Activated naive CD8-positive, alpha-beta T cell treated with anti-CD3 and anti-CD28 coated beads, Interleukin-2, amount 10 ng/mL, durations not matched to agents 7 days and 5 days (primary cell): ENCODE measurements around the gene RRAD. TPM values are rescaled to one million over a fixed set of nuclear protein-coding genes. Genes with fewer than 3 reads are reported as not detected.
A peak's percentile ranks its signal among the peaks of the same experiment; 100 is the strongest.
"Not testable (repeated sequence)": the region's sequence is repeated elsewhere in the genome, so short reads cannot be mapped to it uniquely, and the experiment has no call there.

Experiments
- ATAC-seq: fragments of 150-1000 bp; cut with Tn5 transposase; one replicate; pipeline ENCODE4 v1.10.0; 2021; ENCODE audit warnings: low read depth, moderate library complexity
- POLR2A ChIA-PET: fragments of 350-600 bp; sonication (Branson Sonifier 250); formaldehyde crosslinking; loops from one replicate; lab custom pipeline; 2021; ENCODE audit warnings: antibody characterized with exemption; lab: Charles Lee
- DNase-seq: peaks from one replicate; pipeline ENCODE4 v3.0.0; 2021
- H3K27ac Mint-ChIP-seq: one replicate; pipeline ENCODE4 v1.8.0; 2022; ENCODE audit warnings: mild to moderate bottlenecking, mixed read lengths
- H3K27me3 Mint-ChIP-seq: one replicate; pipeline ENCODE4 v1.8.0; 2022; ENCODE audit warnings: mild to moderate bottlenecking, moderate library complexity, mixed read lengths
- H3K36me3 Mint-ChIP-seq: one replicate; pipeline ENCODE4 v1.8.0; 2021; ENCODE audit warnings: mild to moderate bottlenecking, mixed read lengths
- H3K4me1 Mint-ChIP-seq: one replicate; pipeline ENCODE4 v1.8.0; 2021; ENCODE audit warnings: mixed read lengths
- H3K4me3 Mint-ChIP-seq: one replicate; pipeline ENCODE4 v1.8.0; 2022; ENCODE audit warnings: mild to moderate bottlenecking, moderate library complexity, mixed read lengths
- H3K9me3 Mint-ChIP-seq: one replicate; pipeline ENCODE4 v1.8.0; 2021; ENCODE audit warnings: mixed read lengths
- total RNA-seq, 2 experiments: library from RNA; stranded (reverse); gene quantifications; one replicate each; pipeline ENCODE4 v1.2.3, GENCODE V29; 2021

Gene RRAD
- total RNA-seq, 2 experiments from 2014 or later = 0.60 to 0.61 TPM

DNA sequence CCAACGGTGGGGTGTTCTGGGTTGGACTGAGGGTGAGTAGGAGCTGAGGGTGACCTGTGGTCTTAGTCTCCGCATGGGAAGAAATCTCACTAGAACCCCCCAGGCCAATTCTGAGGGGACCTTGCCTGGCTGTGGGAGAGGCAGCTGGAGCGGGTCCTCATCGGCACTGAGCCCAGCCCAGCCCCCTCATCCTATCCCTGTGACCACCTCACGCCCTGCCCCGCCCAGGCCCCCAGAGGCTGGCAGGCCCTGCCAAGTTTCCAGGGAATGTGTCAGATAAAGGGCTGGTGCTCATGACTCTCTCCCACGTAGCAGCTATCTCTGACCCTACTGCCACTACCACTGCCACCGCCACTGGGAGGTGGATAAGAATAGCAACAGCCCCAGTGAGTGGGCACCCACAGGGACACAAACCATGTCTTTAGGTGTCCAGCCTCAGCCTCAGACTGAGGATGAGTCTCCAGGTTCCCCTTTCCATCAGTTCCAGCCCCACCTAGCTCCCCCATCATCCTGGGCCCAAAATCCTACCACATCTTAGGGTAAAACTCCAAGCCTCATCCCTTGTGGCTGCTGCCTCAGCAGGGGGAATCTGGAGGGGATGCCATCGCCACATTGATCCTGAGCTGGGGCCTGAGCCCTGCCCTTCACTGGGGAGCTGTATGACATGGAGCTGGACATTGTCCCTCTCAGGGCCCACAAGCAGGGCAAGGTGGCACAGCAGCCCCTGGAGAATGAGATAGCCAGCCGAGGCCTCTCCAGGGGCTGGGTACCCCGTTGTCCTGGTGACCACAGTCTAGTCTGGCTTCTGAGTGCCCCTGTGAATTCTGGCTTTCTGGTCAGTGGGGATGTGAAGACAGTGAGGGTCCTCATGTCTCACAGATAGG lies 21.5 kb downstream of the RRAD start:
- Mint-ChIP-seq H3K27ac (no peak overlapping the region), H3K4me3 (no peak overlapping the region), H3K4me1 (peaks cover 10% of the 10 kb centered on the region), H3K36me3 (no peaks in the 10 kb centered on the region), H3K27me3 (peaks cover 1% of the 10 kb centered on the region), H3K9me3 (no peaks in the 10 kb centered on the region)
- DNase-seq (no peak), ATAC-seq (no peak)
- POLR2A ChIA-PET = no interaction called here

GRCh38 chr16:66902648-66903543 lies 22.4 kb downstream of the RRAD start:
- no peaks in the 10 kb centered on the region for H3K36me3 Mint-ChIP-seq
- no peaks in the 10 kb centered on the region for H3K9me3 Mint-ChIP-seq
- DNase-seq (no peak), ATAC-seq (no peak)
- H3K4me3 Mint-ChIP-seq = no peak overlapping the region
- no peak overlapping the region for H3K27ac Mint-ChIP-seq
- peaks cover 11% of the 10 kb centered on the region for H3K4me1 Mint-ChIP-seq
- POLR2A ChIA-PET = no interaction called here
- peaks cover 3% of the 10 kb centered on the region for H3K27me3 Mint-ChIP-seq

- Mint-ChIP-seq H3K4me3 (no peak overlapping the region), H3K27ac (no peak overlapping the region), H3K9me3 (no peaks in the 10 kb centered on the region), H3K36me3 (no peaks in the 10 kb centered on the region), H3K27me3 (peaks cover 3% of the 10 kb centered on the region), H3K4me1 (peaks cover 11% of the 10 kb centered on the region)
- DNase-seq = no peak
- POLR2A ChIA-PET = no interaction called here
- no peak for ATAC-seq
These were observed 23.7 kb downstream of the RRAD start for GRCh38 chr16:66901626-66902025.

GRCh38 chr16:66900721-66901441 lies 24.5 kb downstream of the RRAD start:
- no peak for DNase-seq
- Mint-ChIP-seq H3K27ac (no peak overlapping the region), H3K36me3 (no peaks in the 10 kb centered on the region), H3K27me3 (peaks cover 3% of the 10 kb centered on the region), H3K9me3 (no peaks in the 10 kb centered on the region), H3K4me3 (no peak overlapping the region), H3K4me1 (peaks cover 6% of the 10 kb centered on the region)
- POLR2A ChIA-PET = no interaction called here
- no peak for ATAC-seq

DNA sequence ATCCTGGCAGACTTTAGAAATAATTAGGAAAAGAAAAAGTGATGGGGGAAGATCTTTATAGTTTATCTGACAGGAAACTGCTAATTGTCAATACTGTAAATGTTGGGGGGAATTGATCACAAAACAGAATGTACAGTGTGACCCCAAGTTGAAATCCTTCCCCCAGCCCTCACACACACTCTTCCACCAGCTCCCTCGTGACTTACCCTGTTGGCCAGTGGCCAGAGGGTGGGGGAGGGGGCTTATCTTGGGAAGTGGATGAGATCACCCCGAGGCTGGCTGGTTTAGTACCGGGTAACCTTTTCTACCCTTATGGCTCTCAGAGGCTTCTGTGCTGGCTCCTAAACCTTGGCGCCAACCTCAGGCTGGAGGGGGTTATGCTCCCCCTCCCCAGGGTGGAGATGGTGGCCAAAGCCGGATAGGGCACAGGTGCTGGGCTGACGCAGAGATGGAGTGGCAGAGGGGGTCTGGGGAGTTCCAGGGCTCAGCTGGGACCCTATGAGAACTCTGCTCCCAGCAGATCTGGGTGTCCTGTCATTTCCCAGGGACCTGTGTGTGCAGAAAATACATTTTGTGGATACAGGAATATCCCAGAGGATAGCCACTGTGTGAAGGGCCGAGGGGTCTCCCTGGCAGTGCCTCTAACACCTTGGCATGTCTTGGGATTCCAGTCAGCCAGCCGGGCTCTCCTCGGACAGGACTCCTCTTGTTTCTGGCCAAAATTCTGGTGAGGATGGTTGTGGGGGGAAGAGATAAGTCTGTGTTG lies 25.2 kb downstream of the RRAD start:
- Mint-ChIP-seq H3K4me3 (no peak overlapping the region), H3K4me1 (peaks cover 4% of the 10 kb centered on the region), H3K27ac (no peak overlapping the region), H3K9me3 (no peaks in the 10 kb centered on the region), H3K36me3 (no peaks in the 10 kb centered on the region), H3K27me3 (peaks cover 3% of the 10 kb centered on the region)
- ATAC-seq = no peak
- POLR2A ChIA-PET = no interaction called here
- no peak for DNase-seq

DNA sequence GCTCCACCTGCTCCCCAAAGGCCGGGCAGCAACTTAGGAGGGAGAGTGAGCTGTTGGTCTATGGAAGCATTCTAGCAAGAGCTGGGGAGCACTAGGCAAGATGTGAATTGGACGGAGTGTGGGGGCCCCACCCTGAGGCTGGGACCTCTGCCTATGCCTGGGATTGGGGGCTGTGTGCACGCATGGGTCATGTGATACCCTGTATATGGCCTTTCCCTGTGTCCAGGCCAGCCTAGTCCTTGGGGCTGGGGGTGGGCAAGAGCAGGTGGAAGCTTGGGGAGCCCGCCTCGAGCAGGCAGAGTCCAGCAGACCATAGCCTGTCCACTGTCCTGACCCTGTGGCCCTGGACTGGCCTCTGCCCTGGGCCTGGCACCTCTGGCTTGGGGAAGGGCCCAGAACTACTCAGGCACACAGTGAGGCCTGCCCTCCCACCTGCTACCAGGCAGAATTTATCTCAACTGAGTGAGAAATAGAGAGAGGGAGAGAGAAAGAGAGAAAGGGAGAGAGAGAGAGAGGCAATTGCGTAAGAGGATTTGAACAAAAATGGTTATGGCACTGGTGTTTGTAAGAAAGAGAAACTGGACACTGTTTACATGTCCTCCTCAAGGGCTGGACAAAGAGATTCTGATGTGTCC lies 25.9 kb downstream of the RRAD start:
- no peak for ATAC-seq
- peaks cover 3% of the 10 kb centered on the region for H3K27me3 Mint-ChIP-seq
- POLR2A ChIA-PET = no interaction called here
- no peak overlapping the region for H3K4me3 Mint-ChIP-seq
- no peak overlapping the region for H3K27ac Mint-ChIP-seq
- DNase-seq = no peak
- no peaks in the 10 kb centered on the region for H3K9me3 Mint-ChIP-seq
- H3K36me3 Mint-ChIP-seq = no peaks in the 10 kb centered on the region
- peaks cover 5% of the 10 kb centered on the region for H3K4me1 Mint-ChIP-seq

- Mint-ChIP-seq H3K4me1 (peaks cover 6% of the 10 kb centered on the region), H3K4me3 (no peak overlapping the region), H3K36me3 (no peaks in the 10 kb centered on the region), H3K9me3 (no peaks in the 10 kb centered on the region), H3K27me3 (peaks cover 3% of the 10 kb centered on the region), H3K27ac (peak overlapping the region; percentile 27)
- POLR2A ChIA-PET = no interaction called here
- ATAC-seq (no peak), DNase-seq (no peak)
These were observed 26.4 kb downstream of the RRAD start for GRCh38 chr16:66898933-66899309.

DNA sequence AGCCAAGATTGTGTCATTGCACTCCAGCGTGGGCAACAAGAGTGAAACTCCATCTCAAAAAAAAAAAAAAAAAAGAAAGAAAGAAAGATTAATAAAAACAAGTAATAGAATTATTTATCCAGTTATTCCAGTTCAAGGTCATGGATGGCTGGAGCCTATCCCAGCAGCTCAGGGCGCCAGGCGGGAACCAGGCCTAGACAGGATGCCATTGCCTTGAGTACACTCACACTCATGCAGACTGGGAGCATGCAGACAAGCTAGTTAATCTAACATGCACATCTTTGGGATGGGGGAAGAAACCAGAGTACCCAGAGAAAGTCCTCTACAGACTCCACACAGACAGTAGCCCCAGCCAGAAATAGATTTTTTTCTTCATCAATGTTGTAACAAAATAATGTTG lies 27.1 kb downstream of the RRAD start:
- no peak for DNase-seq
- peaks cover 7% of the 10 kb centered on the region for H3K4me1 Mint-ChIP-seq
- H3K4me3 Mint-ChIP-seq = no peak overlapping the region
- H3K9me3 Mint-ChIP-seq = no peaks in the 10 kb centered on the region
- no peak for ATAC-seq
- H3K27ac Mint-ChIP-seq = no peak overlapping the region
- POLR2A ChIA-PET = no interaction called here
- H3K27me3 Mint-ChIP-seq = peaks cover 3% of the 10 kb centered on the region
- H3K36me3 Mint-ChIP-seq = no peaks in the 10 kb centered on the region

GRCh38 chr16:66896682-66897081 lies 28.7 kb downstream of the RRAD start:
- H3K27ac Mint-ChIP-seq = not testable (repeated sequence)
- peaks cover 15% of the 10 kb centered on the region for H3K4me1 Mint-ChIP-seq

DNA sequence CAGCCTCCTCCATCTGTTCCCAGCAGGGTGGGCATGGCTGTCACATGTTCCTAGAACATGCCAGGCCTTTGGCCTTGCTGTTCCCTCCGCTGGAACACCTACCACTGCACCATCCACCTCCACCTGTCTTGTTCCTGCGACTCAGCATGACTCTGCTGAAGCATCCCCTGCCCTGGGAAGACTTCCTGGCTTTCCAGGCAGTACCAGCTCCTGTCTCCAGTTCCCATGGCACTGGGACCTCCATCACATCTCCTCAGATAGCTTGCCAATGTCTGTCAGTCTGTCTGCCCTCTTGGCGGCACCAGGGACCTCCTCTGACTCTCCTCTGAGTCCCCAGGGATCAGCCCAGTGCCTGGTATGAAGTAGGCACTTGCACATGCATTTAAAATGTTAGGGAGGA lies 29.3 kb downstream of the RRAD start:
- peaks cover 15% of the 10 kb centered on the region for H3K4me1 Mint-ChIP-seq
- H3K36me3 Mint-ChIP-seq = peaks cover 2% of the 10 kb centered on the region
- H3K27me3 Mint-ChIP-seq = peaks cover 3% of the 10 kb centered on the region
- no peak overlapping the region for H3K4me3 Mint-ChIP-seq
- DNase-seq = no peak
- peak overlapping the region; percentile 3 for H3K27ac Mint-ChIP-seq
- POLR2A ChIA-PET = interaction anchor here (1.0 to 1.8 kb wide), 3 partner anchors 16 to 36 kb away, joined by 3 to 7 read pairs (median 4); partner anchors contain the start of gene PDP2
- no peak for ATAC-seq
- H3K9me3 Mint-ChIP-seq = no peaks in the 10 kb centered on the region

More at GRCh38 chr16:66896682-66897081, 28.7 kb downstream of the RRAD start:
- H3K27me3 Mint-ChIP-seq, ATAC-seq, H3K9me3 Mint-ChIP-seq, POLR2A ChIA-PET, DNase-seq, H3K4me3 Mint-ChIP-seq, H3K36me3 Mint-ChIP-seq: not testable (repeated sequence)

DNA sequence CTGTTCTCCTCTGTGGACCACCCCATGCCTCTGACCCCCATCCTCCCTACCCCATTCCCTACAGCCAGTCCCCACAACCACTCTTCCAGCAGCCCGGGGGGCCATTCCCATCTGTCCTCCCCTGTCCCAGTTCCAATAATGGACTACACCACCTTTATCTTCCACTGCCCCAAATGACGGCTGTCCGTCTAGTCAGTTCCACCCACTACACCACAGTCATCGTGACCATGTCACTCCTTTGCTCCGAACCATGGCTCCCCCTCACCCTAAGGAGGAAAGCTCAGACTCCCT lies 29.7 kb downstream of the RRAD start:
- Mint-ChIP-seq H3K27ac (no peak overlapping the region), H3K9me3 (no peaks in the 10 kb centered on the region), H3K36me3 (peaks cover 2% of the 10 kb centered on the region), H3K4me3 (no peak overlapping the region), H3K4me1 (peaks cover 15% of the 10 kb centered on the region), H3K27me3 (peaks cover 3% of the 10 kb centered on the region)
- POLR2A ChIA-PET = interaction anchor here (1.0 to 1.8 kb wide), 3 partner anchors 15 to 36 kb away, joined by 3 to 7 read pairs (median 4); partner anchors contain the start of gene PDP2
- ATAC-seq (no peak), DNase-seq (no peak)

GRCh38 chr16:66894948-66895688 lies 30.2 kb downstream of the RRAD start:
- Mint-ChIP-seq H3K27me3 (peaks cover 3% of the 10 kb centered on the region), H3K36me3 (peaks cover 2% of the 10 kb centered on the region), H3K9me3 (no peaks in the 10 kb centered on the region), H3K4me1 (peaks cover 15% of the 10 kb centered on the region), H3K4me3 (no peak overlapping the region), H3K27ac (no peak overlapping the region)
- peak; percentile 64 for DNase-seq
- ATAC-seq = peak; percentile 91
- POLR2A ChIA-PET = interaction anchor here (1.0 to 1.8 kb wide), 3 partner anchors 15 to 37 kb away, joined by 3 to 7 read pairs (median 4); partner anchors contain the start of gene PDP2
